Measurements from ENCODE around the gene N4BP2.
A peak's percentile ranks its signal among the peaks of the same experiment; 100 is the strongest.

N4BP2 gene

GRCh38 chr4:40192114-40193015 is 135.7 kb downstream of the N4BP2 start:
- DNase-seq (ENCODE audit: low spot score), result no peak

GRCh38 chr4:40193016-40193571 is 136.4 kb downstream of the N4BP2 start:
- no peak for DNase-seq (ENCODE audit: low spot score)

- DNase-seq (ENCODE audit: low spot score), result no peak
Measured at GRCh38 chr4:40193578-40193977, 136.9 kb downstream of the N4BP2 start.

- no peak for DNase-seq (ENCODE audit: low spot score)
Measured at GRCh38 chr4:40194602-40195161, 138.0 kb downstream of the N4BP2 start.

GRCh38 chr4:40195182-40196177 is 138.8 kb downstream of the N4BP2 start:
- no peak for DNase-seq (ENCODE audit: low spot score)

GRCh38 chr4:40196272-40196671 is 139.6 kb downstream of the N4BP2 start:
- DNase-seq (ENCODE audit: low spot score), result no peak

GRCh38 chr4:40196724-40197281 is 140.2 kb downstream of the N4BP2 start, which contains the start of gene RHOH:
TSS of gene RHOH (plus strand) at chr4:40197031. CDS start at chr4:40243387, 46,356 bp downstream.
- DNase-seq (ENCODE audit: low spot score), result no peak

- no peak for DNase-seq (ENCODE audit: low spot score)
Measured at GRCh38 chr4:40197879-40198689, 141.4 kb downstream of the N4BP2 start.

- no peak for DNase-seq (ENCODE audit: low spot score)
Measured at GRCh38 chr4:40199179-40199670, 142.6 kb downstream of the N4BP2 start.

GRCh38 chr4:40199999-40200874 is 143.6 kb downstream of the N4BP2 start:
- DNase-seq (ENCODE audit: low spot score), result no peak

GRCh38 chr4:40200875-40201801 is 144.5 kb downstream of the N4BP2 start:
- DNase-seq (ENCODE audit: low spot score), result no peak

- no peak for DNase-seq (ENCODE audit: low spot score)
Measured at GRCh38 chr4:40201898-40202297, 145.2 kb downstream of the N4BP2 start.

- no peak for DNase-seq (ENCODE audit: low spot score)
Measured at GRCh38 chr4:40202474-40202873, 145.8 kb downstream of the N4BP2 start.

- no peak for DNase-seq (ENCODE audit: low spot score)
Measured at GRCh38 chr4:40204507-40205258, 148.0 kb downstream of the N4BP2 start.

- peak; percentile 54 for DNase-seq (ENCODE audit: low spot score)
Measured at GRCh38 chr4:40205259-40206198, 148.9 kb downstream of the N4BP2 start.

GRCh38 chr4:40206426-40206825 is 149.8 kb downstream of the N4BP2 start:
- DNase-seq (ENCODE audit: low spot score), result no peak

All from globus pallidus (tissue), 1 donor.